Measurements from ENCODE around the gene AHDC1. TPM values are rescaled to one million over a fixed set of nuclear protein-coding genes. Genes with fewer than 3 reads are reported as not detected.

AHDC1 gene
- total RNA-seq, 2 experiments from 2014 or later: 6.5 to 13.8 TPM

DNA sequence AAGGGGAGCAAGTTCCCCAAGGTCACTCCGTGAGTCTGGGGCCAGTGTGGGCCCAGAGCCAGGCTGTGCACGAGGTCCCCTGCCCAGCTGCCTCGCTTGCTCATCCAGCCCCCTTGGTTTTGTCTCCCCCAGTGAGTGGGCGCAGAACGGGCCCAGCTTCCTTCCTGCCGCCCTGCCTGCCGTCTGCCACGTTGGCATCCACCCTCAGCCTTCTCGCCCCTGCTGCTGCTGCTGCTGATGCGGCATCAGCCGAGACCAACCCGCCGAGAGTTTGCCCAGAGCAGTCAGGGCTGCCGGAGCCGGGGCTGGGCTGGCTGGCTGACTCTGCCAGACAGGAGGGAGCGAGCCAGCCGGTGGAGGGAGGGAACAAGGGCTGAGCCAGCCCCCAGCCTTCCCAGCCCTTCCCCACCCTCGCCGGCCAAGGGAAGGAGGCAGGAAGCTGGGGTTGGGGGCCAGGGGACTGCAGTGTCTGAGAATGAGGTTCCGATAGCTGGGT, 82.6 kb downstream of the AHDC1 start:
- BruUV-seq (replicated peaks): no TSS peak
- no peaks in the 10 kb centered on the region for H3K9me2 ChIP-seq (ENCODE audit: insufficient read depth, low read length)
- H3K4me3 ChIP-seq (ENCODE audit: low read depth, low read length, poor library complexity, severe bottlenecking): no peak overlapping the region
- no peak for DNase-seq (ENCODE audit: low spot score)
- ChIA-PET POLR2A (no interaction called here), CTCF (ENCODE audit: unreplicated experiment) (no interaction called here)
- H3K79me2 ChIP-seq (ENCODE audit: insufficient read depth, low read depth, low read length): no peaks in the 10 kb centered on the region; the same call in 1 of the 2 replicates
- no peaks in the 10 kb centered on the region for H3K9me3 ChIP-seq (ENCODE audit: low read length)
- no peak overlapping the region for H3K4me2 ChIP-seq (ENCODE audit: low read length)
- no peak overlapping the region for H3K27ac ChIP-seq (ENCODE audit: low read depth, low read length, poor library complexity, severe bottlenecking)
- H2AFZ ChIP-seq (ENCODE audit: low read length): no peak overlapping the region
- H3K36me3 ChIP-seq (ENCODE audit: insufficient read depth, low read length): no peaks in the 10 kb centered on the region
- no peaks in the 10 kb centered on the region for H4K20me1 ChIP-seq (ENCODE audit: insufficient read depth, low read length)
- intact Hi-C loops (cut with micrococcal nuclease; ENCODE audit: unreplicated experiment): no loop called here
- peaks cover 39% of the 10 kb centered on the region for H3K4me1 ChIP-seq (ENCODE audit: insufficient read depth, low read length, poor library complexity, severe bottlenecking)
- no peak for TF ChIP-seq CTCF (conservative IDR thresholded peaks at IDR 0.05; ENCODE audit: low read length)

DNA sequence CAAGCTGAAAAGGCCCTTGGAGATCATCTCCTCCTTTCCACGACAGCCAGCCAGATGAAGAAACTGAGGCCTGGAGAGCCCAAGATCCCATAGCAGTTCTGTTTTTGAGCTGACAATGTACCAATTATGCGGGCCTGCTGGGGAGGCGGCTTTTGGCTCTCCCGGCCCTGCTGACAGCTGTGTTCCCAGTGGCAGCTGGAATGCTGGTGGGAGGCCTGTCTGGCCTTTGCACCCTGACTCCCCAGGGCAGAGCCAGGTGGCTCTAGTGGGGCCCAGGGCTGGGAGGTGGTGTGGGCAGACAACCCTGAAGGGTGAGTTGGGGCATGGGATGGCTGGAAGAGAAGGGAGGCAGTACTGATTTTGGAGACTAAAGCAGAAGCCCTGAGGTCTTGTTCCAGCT, 83.3 kb downstream of the AHDC1 start:
- H3K9me2 ChIP-seq (ENCODE audit: insufficient read depth, low read length): no peaks in the 10 kb centered on the region
- H4K20me1 ChIP-seq (ENCODE audit: insufficient read depth, low read length): no peaks in the 10 kb centered on the region
- TF ChIP-seq CTCF (conservative IDR thresholded peaks at IDR 0.05; ENCODE audit: low read length) (no peak), EZH2phosphoT487 (IDR thresholded peaks at IDR 0.05; ENCODE audit: borderline replicate concordance, low read depth, low read length) (no peak)
- ChIA-PET CTCF (ENCODE audit: unreplicated experiment) (no interaction called here), POLR2A (interaction anchor here (0.9 kb wide), 1 partner anchor 12 kb away, joined by 5 read pairs; no protein-coding TSS in a partner anchor)
- H3K36me3 ChIP-seq (ENCODE audit: insufficient read depth, low read length): no peaks in the 10 kb centered on the region
- no peak overlapping the region for H3K4me3 ChIP-seq (ENCODE audit: low read depth, low read length, poor library complexity, severe bottlenecking)
- H3K9me3 ChIP-seq (ENCODE audit: low read length): no peaks in the 10 kb centered on the region
- H3K4me2 ChIP-seq (ENCODE audit: low read length): no peak overlapping the region
- H2AFZ ChIP-seq (ENCODE audit: low read length): no peak overlapping the region
- H3K27ac ChIP-seq (ENCODE audit: low read depth, low read length, poor library complexity, severe bottlenecking): no peak overlapping the region
- H3K79me2 ChIP-seq (ENCODE audit: insufficient read depth, low read depth, low read length): no peaks in the 10 kb centered on the region
- peaks cover 32% of the 10 kb centered on the region for H3K4me1 ChIP-seq (ENCODE audit: insufficient read depth, low read length, poor library complexity, severe bottlenecking)
- no peak for DNase-seq (ENCODE audit: low spot score)
- intact Hi-C loops (cut with micrococcal nuclease; ENCODE audit: unreplicated experiment): no loop called here
- no TSS peak for BruUV-seq (replicated peaks)

GRCh38 chr1:27519331-27520258, 84.3 kb downstream of the AHDC1 start:
- ChIA-PET POLR2A (interaction anchor here (0.9 kb wide), 1 partner anchor 11 kb away, joined by 5 read pairs; no protein-coding TSS in a partner anchor), CTCF (ENCODE audit: unreplicated experiment) (no interaction called here)
- H3K4me1 ChIP-seq (ENCODE audit: insufficient read depth, low read length, poor library complexity, severe bottlenecking): peaks cover 21% of the 10 kb centered on the region
- H4K20me1 ChIP-seq (ENCODE audit: insufficient read depth, low read length): no peaks in the 10 kb centered on the region
- H3K4me2 ChIP-seq (ENCODE audit: low read length): no peak overlapping the region
- TF ChIP-seq CTCF (conservative IDR thresholded peaks at IDR 0.05; ENCODE audit: low read length) (no peak), EZH2phosphoT487 (IDR thresholded peaks at IDR 0.05; ENCODE audit: borderline replicate concordance, low read depth, low read length) (no peak)
- no peaks in the 10 kb centered on the region for H3K9me3 ChIP-seq (ENCODE audit: low read length)
- H3K4me3 ChIP-seq (ENCODE audit: low read depth, low read length, poor library complexity, severe bottlenecking): no peak overlapping the region
- no peaks in the 10 kb centered on the region for H3K36me3 ChIP-seq (ENCODE audit: insufficient read depth, low read length)
- H3K9me2 ChIP-seq (ENCODE audit: insufficient read depth, low read length): no peaks in the 10 kb centered on the region
- DNase-seq (ENCODE audit: low spot score): no peak
- no peaks in the 10 kb centered on the region for H3K79me2 ChIP-seq (ENCODE audit: insufficient read depth, low read depth, low read length)
- H2AFZ ChIP-seq (ENCODE audit: low read length): no peak overlapping the region
- BruUV-seq (replicated peaks): no TSS peak
- intact Hi-C loops (cut with micrococcal nuclease; ENCODE audit: unreplicated experiment): no loop called here
- no peak overlapping the region for H3K27ac ChIP-seq (ENCODE audit: low read depth, low read length, poor library complexity, severe bottlenecking)
